HG03103 (cell line): ENCODE measurements around the gene AKAP8.
"Not testable (repeated sequence)": the region's sequence is repeated elsewhere in the genome, so short reads cannot be mapped to it uniquely, and the experiment has no call there.

Experiments
- ATAC-seq: cut with Tn5 transposase; IDR thresholded peaks from one replicate; pipeline ENCODE4 v1.9.1; 2021; ENCODE audit warnings: low read depth; ENCODE audit not compliant: unreplicated experiment

Gene AKAP8

DNA sequence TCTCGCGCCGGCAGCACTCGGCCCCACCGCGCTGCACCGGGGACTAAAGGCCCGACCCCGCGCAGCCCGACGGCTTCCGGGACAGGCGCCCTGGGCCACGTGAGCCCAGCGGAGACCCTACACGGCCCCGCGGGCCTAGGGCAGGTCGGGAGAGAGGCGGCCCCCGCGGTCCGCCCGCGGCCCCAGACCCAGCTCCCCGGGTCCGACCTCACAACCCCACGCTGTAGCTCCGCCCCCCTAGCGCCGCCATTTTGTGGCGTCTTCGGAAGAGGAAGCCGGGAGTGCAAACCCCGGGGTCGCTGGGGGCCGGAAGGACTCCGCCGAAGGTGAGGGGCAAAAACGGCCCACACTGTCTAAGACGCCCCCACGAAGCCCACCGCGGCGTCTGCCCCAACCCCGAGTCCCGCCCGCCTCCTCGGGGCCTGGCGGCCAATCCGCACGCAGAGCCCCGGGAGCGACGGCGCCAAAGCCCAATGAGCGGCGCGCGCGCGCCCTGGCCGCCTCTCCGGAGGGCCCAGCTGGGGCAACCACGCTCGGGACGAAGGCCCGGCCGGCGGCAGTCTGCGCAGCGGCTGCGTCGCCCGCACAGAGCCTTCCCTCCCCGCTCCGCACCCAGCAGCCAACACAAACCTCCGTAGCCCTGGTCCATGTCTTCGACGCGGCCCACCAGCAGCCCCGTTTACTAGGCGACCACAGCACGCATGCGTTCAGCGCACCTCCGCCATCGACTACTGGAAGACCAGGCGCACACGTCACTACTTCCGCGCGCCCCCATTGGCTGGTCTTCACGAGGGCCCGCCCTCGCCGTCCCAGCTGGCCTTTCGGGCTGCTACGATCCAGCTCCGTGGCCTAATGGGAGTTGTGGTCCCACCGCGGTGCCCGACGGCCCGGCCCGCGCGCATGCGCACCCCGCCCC, at the start of gene AKAP8:
AKAP8 (minus strand) TSS at position 705 of the 916 bp plus-strand sequence; CDS start at position 649, 56 bp downstream.
- ATAC-seq: peak; percentile 84

DNA sequence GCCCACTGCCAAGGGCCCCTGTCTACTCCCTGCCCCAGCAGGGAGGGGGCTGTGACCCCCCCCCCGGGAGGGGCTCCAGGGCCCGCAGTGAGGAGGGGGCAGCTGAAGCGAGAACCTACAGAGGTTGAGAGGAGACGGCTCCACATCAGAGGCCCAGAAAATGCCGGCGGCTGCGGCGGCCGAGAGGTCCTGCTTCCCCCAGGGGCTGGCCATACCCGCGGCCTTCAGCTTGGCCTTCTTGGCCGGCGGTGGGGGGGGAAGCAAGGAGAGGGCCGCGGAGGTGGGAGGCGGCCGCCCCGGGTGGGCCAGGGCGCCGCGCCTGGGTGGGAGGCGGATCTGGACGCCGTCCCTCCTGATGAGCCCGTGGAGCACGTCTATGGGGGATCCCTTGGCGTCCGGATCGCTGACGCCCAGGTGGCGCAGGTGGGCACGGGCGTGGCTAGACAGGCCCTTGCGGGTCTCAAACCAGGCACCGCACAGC, 48.4 kb upstream of the AKAP8 start:
- ATAC-seq: no peak

DNA sequence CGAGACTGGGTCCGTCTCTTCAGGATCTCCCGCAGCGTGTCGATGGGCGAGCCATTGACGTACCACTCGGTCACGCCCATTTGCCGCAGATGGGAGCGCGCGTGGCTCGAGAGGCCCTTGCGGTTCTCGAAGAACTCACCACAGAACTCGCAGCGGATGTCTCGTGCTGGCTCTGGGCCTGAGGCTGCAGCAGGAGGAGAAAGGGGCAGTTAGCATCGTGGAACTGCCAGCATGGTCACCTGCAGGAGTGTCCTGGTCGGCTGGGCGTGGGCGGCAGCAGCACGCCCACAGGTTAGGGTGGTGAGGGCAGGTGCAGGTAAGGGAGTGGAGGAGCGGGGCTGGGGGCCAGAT, 47.7 kb upstream of the AKAP8 start:
- ATAC-seq: no peak

DNA sequence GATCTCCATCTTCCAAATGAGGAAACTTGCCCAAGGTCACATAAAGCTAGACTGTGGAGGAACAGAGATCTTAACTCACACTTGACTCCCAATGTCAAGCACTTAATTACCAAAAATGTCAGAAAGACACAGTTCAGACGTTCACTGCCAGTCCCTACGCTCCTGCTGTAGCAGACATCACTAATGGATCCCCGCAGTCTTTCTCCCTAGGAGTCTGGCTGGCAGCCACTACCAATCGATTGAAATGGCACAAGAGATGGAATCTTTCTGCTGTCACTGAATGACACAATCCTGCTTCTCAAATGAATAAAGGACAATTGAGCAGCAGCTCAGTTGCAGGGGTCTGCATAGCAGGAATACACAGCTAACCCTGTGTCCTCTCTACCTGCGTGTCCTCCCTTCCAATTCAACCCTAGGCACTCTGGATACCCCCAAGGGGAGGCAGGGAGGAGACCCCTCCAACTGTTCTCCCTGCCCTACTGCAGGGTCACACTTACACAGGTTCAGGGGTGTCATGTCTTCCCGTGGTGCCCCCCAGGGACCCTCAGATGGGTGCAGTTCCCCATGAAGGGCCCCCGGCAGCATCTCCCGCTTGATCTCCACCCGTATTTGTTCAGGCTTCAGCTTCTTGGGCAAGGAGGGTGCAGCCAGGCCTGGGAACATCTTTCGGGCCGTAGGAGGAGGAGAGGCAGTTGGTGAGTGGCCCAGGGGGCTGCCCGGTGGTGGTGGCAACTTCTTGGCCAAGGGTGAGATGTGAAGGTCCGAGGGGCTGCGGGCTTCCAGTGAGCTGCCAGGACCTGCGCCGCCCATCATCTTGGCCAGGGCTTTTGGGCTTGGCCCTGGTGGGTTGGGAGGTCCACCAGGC, 47.1 kb upstream of the AKAP8 start:
- no peak for ATAC-seq

DNA sequence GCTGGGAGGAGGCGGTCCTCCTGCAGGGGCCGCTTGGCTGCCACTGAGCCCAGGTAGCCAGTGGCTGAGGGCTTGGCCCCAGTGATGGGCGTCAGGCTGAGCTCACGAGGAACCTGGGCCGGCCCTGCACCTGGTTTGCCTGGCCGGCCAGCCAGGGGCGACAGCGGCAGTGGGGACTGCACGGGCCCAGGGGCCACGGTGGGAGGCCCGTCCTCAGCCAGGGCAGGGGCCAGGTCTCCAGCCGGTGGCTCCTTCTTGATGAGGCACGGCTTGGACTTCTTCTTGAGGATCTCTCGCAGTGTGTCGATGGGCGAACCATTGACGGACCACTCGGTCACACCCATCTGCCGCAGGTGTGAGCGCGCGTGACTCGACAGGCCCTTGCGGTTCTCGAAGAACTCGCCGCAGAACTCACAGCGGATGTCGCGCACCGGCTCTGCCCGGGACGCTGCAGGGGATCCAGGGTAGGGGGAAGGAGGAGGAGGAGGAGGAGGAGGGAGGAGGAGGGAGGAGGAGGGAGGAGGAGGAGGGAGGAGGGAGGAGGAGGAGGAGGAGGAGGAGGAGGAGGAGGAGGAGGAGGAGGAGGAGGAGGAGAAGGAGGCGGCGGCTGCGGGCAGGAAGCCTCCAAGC, 45.8 kb upstream of the AKAP8 start:
- no peak for ATAC-seq

DNA sequence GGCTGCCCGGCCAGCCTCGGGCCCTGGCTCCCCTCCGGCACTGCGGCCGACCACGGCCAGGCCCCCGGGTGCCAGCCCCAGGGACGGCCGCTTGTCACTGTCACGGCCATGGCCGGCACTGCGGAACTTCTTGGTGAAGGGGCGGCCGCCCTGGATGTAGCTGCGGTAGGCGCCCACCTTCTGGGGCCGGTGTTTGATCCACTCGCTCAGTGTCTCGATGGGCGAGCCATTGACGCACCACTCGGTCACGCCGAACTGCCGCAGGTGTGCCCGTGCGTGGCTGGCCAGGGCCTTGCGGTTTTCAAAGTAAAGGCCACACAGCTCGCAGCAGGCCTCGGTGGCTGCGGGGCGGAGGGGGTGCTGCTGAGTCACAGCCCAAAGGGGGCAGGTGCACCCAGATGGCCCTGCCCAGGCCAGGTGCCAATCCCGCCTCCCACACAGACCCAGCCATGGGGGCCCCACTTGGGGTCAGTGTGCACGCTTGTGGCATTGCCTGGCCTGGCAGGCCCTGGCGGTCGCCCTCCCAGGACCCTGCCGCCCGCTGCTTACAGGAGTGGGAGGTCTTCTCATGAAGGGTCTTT, 45.2 kb upstream of the AKAP8 start:
- ATAC-seq: no peak

DNA sequence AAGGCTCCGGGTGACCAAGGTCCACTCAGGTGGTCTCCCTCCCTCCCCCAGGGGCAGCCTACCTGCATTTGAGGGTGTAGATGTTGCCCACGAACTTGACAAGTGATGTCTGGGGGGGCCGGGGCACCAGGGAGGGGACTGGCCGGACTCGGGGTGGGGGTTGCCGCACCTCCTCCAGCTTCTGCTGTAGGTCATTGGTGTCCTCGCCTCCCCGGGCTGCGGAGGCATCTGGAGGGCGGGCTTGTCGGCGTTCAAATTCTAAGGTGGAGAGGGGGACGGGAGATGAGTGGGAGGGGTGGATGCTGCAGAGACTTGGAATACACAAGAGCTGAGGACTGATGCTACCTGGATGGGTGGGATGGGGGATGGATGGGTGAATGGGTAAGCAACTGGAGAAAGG, 44.5 kb upstream of the AKAP8 start:
- no peak for ATAC-seq

DNA sequence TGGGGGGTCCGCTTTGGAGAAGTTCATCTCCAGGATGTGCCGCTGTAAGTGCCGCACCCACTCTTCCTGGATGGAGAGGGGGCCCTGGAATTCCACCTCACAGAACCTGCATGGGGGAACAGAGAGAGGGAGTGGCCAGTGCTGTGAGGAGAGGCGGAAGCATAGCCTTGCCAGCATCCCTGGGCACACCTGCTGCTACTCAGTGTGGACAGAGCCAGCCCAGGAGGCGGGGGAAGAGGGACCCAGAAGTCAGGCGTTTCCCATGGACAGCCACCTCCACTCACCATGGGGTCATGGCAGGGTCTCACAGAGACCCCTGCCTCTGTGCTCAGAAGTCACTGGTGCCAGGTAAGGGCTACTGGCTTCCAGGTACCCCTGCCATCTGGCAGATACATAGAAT, 43.5 kb upstream of the AKAP8 start:
- ATAC-seq: no peak

DNA sequence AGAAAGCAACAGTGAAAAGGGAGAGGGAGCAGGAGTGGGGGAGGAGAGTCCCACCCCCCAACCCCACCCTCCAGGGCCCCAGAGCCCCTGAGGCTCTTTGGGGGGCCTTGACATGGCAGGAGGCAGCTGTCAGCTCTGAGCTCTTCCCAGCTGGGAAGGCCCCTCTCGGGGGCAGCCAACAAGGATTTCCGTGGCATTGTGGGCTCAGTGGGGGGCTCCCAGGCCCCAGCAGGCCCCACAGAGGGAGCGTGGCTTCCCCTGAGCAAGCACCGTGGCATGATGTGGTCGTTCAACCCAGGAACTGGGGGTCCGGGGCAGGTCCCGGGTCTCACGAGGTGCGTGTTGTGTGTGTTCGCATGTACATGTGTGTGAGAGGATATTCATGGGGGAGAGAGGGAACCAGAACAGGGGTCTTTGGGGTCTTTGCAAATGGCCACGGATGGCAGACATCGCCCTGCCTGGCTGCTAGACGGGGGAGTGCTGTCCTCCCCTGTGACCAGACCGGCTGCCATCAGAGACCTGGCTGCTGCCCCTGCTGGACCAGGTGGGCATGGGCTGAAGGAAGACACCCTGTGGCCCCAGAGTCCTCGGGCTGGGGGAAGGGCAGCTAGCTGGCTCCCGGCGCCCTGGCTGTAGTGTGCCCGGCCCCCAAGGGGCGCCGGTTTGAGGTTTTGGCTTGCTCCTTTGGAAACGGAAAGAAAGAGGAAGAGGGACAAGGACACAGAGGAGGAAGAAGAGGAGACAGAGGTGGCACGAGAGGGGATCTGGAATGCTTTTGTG, 42.9 kb upstream of the AKAP8 start:
- ATAC-seq: no peak

DNA sequence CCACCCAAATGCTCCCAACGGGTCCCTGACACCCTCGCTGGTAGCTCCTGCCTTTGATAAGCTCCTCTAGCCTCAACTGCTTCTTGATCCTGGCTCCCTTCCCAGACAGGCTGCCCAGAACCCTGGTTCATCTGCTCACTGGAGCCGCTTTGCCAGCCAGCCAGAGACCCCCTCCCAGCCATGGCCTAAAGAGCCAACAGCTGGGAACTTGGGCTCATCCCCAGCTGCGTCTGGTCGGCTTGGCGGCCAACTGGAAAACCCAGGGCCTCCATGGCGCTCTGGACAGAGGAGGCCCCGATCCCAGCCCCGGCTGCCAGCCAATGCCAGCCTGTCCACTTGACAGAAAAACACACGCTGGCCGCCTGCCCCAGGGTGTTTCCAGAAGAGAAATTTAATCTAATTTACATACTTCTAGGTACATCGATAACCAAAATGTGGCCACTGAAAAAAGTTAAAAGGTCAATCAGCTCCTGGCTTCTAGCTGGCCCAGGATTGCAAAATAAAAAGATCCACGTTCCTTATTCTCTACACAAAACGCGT, 42.2 kb upstream of the AKAP8 start:
- no peak for ATAC-seq

DNA sequence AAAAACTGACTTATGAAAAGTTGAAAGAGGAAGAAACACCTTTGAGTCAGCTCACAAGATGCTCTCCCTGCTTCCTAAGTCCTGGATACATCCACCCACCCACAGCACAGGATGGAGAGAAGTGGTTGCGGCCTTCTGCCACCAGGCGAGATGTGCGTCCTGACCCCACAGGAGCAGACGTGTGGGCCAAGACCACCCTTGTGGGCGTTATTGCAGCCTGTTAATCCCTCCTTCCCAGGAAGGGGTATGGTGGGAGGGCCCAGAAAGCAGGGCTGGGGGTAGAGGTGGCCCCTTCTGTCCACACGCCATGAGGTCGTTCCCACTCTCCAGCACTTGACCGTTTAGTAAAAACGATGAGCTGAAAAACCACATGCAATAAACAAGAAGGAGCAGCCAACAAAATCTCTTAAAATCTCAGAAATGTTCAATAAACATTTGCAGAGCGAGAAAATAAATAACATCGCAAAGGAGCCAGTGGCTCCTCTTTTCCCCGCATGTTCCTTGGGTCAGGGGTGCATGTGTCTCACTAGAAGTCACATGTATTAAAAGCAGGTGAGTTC, 41.6 kb upstream of the AKAP8 start:
- no peak for ATAC-seq

DNA sequence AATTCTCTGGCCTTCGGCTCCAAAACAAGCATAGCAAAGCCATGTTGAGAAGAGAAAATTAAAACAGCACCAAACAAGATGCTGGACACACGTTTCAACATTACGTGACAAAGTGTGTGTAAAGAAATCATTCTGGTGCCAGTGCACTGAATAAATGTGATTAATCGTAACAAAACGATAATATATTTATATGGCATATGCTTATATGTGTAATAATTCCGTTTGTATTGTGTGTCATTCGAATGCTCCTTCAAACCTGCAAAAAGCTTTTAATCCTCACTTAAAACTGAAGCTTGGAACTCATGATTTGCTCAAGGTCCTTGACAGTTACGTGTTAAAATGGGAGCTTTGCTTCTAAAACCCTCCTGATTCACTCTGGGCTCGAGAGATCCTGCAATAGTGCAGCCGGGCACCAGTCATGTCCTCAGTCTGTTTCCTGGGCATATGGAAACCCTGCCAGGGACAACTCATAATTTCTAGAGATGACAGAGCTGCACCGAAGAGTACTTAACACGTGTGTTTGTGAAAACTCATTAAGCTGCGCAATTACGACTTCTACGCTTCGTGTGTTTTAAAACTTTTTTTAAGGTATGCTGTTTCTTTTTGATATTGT, 39.9 kb upstream of the AKAP8 start:
- no peak for ATAC-seq

DNA sequence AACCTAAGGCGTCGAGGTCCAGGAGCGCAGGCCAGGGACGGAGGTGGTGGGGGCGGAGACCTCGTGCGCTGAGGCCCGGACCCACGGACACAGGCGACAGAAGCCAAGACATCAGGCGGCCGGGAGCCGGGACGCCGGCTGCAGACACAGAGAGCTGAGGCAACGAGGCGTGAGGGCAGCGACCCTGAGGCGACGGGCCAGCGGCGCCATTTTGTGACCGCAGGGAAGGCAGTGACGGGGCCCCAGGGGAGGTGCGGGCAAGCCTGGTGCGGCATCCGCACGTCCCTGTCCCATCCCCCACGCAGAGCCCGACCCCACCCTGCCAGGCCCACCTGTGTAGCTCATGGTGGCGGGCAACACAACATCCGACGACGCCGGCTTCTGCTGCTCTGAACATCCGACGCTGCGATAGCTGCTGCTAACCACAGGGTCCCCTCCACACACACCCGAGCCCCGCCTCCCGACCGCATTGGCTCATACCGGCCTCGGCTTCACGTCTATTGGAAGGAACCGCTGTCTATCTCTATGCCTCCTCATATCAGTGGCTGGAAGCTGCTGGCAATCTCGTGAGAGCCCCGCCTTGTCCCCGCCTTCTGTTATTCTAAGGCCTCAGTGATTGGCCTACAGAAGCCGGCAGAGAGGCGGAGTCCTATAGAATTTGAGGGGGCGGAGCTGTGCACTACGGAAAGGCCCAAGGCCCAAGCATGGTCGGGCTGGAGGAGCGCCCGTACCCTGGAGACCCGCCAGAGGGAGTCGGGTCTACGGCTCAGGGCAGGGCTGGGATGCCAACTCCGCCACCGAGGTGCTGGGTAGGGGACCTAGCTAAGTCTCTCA, 39.2 kb upstream of the AKAP8 start, which contains the start of gene AKAP8L:
AKAP8L (minus strand) TSS at position 410 of the 834 bp plus-strand sequence; CDS start at position 345, 65 bp downstream.
- ATAC-seq: peak; percentile 94

DNA sequence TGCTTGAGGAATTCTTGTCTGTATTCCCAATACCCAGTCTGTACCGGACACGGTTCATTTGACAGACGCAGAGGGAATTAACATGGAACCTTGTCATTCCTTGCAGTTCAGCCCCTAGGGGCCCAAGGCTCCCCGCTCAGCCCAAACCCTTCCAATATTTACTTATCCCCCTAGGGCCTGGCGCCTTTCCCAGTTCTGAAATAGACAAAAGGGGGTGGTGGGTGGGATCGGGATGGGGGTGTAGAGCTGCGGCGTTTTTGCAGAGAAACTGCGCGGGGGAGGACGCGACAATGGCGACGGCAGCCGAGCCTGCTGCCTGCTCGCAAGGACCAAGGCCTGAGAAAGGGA, 38.6 kb upstream of the AKAP8 start:
- no peak for ATAC-seq

DNA sequence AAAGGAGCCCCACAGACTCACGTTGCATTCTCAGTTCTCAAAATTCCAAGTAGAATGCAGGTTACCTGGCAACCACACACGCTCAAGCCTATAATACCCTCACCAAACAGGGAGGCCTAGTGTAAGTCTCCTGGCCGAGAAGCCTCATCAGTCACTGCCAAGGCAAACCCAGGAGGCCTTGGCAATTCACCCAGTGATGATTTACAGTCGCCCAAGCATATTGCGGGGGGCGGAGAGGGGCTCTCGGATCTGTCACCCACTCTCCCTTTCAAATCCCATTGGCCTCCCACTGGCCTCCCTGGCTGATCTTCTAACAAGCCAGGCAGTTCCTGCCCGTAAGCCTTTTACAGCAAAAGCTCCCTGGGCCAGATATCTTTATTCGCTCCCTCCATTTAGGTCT, 38.1 kb upstream of the AKAP8 start:
- no peak for ATAC-seq

DNA sequence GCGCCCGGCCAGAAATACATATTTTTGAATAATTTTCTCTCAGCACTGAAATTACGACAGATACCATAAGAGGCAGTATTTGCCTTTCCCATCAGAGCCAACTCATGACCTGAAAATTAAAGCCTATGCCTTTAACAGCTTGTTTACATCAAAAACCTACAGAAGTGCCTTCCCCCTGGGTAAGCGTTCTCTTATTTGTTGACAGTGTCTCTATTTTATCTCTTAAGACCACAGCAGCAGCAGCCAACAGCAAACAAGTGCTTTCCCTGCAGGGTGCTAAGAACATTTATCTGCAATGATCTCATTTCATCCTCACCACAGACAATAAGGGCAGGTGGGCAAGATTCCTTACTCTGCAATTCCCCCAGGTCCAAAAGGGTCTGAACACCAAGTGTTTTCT, 33.2 kb upstream of the AKAP8 start:
- ATAC-seq: no peak

DNA sequence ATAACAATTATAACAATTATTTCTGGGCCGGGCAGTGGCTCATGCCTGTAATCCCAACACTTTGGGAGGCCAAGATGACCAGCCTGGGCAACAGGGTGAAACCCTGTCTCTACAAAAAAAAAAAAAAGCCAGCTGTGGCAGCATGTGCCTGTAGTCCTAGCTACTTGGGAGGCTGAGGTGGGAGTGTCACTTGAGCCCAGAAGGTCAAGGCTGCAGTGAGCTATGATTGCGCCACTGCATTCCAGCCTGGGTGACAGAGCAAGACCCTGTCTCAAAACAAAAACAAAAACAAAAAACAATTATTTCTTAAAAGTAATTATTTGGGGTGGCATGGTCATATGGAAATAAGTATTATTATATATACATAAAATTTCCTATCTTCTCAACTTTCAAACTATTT, 31.8 kb upstream of the AKAP8 start:
- ATAC-seq: not testable (repeated sequence)

DNA sequence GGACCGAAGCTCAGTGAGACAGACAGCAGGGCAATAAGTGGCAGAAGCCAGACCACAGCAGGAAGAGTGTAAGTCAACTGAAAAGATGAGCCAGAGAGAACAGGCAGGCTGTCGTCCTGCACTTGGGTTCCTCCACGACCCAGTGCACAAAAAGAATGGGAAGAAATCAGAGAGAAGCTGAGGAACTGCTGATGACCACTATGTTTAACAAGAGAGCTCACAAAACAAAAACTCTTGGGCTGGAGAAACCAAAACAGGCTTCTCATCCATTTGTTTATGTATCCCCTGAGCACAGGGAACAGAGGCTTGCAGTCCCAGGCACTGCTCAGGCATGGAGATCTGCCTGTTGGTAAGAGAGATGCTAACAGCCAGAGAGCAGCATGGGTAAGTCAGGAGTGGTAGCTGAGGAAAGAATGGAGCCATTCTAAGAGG, 25.2 kb upstream of the AKAP8 start:
- ATAC-seq: no peak
